Measurements from ENCODE around the gene PHEX.
"Not testable (repeated sequence)": the region's sequence is repeated elsewhere in the genome, so short reads cannot be mapped to it uniquely, and the experiment has no call there.

The PHEX gene

DNA sequence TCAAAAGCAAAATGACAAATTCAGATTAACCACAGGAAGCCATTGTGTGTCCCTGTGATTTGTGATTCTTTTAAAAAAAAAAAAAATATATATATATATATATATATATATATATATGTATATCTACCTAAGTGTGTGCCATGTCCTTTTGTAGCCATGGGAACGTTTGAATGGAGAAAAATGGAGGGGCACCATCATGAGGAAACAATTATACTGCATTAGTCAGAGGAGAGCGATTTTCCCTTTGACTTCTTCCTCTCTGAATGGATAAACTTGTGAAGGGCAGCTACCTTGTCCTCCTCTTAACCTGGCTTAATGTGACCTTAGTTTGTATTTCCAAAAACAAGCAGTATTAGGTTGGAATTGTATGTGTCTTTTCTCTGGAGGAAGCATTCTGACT, 217.2 kb downstream of the PHEX start:
- DNase-seq = peak; percentile 23

DNA sequence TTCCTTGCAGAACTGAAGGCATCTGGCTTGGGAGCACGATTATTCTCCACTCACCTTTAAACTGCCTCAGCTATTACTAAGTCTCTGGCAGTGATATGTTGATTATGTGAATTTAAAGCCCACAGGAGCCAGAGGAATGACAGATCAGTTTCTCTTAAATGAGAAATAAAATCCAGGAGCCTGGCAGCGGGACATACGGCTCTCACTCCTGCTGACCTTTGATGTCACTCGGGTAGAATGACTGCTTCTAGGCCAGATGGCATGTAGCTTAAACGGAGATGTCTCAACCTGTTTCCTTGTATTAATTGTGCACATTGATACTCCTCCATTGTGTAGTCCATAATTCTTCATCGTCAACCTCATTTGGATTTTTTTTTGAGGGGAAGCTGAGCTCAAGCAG, 236.6 kb downstream of the PHEX start:
- DNase-seq = no peak

DNA sequence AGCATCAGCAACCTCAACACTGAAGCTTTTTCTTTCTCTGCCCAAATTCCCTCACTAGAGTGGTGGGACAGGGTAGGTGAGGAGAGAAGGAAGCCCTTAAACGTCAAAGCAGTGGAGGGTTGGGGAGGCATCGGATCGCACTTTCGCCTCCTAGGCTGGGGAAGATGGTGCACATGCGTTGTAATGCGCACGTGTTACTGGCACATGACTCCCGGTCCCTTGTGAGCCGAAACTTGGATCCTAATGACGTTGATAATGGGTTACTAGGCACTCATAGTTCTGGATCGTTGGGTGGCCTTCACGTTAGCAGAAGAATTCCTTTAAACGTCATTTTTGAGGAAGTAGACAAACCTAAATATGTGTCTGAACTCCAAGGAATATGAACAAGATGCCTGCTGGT, 240.5 kb downstream of the PHEX start, which contains the start of gene CBLL2:
Gene CBLL2, plus strand, starts transcription at position 301 of the 400 bp plus-strand sequence. Its CDS starts 79 bp downstream, at position 380.
- no peak for DNase-seq

DNA sequence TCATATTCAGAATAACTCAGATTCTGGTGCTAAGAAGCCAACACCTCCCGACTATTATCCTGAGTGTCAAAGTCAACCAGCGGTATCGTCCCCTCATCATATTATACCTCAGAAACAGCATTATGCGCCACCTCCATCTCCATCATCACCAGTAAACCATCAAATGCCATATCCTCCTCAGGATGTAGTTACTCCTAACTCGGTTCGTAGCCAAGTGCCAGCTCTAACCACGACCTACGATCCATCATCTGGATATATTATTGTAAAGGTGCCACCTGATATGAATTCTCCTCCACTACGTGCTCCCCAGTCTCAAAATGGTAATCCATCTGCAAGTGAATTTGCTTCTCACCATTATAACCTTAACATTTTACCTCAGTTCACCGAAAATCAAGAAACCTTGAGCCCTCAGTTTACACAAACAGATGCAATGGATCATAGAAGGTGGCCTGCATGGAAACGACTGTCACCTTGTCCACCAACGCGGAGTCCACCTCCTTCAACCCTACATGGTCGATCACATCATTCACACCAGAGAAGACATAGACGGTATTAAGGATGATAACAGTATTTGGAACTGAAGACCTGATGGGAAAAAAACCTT, 241.7 kb downstream of the PHEX start:
- DNase-seq = no peak

DNA sequence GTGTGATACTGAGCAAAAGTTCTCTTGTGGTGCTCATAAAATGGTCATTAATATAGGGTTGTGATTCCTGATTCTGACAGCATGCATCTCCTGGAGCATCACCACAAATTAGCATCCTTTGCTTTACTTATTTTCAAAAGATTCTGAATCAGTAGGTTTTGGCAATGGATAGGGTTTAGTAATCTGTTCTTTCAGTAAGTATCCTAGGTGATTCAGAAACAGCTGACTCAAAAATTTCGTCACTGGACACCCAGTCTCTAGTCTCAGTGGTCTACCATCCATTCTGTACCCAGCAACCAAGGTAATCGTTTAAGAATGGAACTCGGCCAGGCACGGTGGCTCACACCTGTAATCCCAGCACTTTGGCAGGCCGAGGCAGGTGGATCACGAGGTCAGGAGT, 244.7 kb downstream of the PHEX start:
- no peak for DNase-seq

DNA sequence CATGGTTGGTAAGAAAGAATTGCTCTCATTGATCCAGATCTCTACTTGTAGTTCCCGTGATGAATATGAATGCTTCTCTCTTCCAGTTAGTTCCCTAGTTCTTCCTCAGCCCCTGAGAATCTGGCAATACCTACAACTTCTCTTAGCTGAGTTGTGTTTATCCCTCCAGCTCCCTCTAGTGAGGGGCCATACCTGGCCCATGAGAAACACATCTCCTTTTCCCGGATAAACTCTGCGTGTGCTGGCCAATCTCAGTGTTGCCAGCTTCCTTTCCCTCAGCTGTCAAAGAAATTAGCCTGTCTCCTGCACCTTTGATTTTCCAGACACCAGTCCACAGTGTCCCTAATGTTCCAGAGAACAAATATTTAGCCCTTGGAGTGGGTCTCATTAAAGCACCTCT, 246.2 kb downstream of the PHEX start:
- no peak for DNase-seq

DNA sequence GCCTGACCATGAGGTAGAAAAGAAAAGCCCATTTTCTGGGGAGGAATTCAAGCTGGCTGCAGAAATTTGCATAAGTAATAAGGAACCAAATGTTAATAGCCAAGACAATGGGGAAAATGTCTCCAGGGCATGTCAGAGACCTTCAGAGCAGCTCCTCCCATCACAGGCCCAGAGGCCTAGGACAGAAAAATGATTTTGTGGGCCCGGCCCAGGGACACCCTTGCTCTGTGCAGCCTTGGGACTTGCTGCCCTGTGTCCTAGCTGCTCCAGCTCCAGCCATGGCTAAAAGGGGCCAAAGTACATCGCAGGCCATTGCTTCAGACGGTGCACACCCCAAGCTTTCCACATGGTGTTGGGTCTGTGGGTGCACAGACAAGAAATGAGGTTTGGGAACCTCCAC, 257.1 kb downstream of the PHEX start:
- DNase-seq = not testable (repeated sequence)

DNA sequence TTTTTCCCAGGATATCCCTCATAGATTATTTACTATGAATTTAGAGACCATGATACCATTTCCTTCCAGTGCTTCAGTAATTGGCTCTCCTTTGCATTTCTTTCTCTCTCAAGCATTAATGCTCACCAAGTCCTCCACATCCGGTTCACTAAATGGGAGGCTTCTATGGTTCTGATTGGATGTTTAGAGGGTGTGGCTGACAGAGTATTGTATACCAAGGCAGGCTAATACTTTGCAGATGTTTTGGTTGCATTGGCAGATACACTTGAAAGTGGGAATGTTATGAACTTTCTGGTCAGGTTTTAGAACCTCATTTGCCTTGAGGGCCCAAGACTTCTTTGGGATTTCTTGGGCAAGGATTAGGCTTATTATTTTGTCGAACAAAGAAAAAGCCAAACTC, 264.7 kb downstream of the PHEX start:
- peak; percentile 21 for DNase-seq

DNA sequence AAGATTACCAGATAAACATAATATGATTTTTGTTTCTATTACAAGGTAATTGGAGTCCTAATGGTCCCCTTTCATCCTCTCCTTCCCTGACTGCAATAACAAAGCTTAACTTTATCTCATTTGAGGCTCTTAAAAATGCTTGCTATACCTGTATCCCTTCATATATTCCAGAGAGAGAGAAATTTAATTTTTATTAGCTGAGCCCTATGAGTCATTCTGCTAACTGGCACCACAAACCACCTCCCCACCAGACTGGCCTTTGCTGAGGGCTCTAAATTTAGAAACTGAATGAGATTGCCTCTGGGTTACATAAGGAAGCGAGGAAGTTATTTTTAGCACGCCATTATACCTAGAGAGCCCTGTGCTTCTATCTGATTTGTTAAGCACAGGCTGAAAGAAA, 268.0 kb downstream of the PHEX start:
- DNase-seq = peak; percentile 83

Measured in fibroblast of skin of back (primary cell).